Pons (tissue), 1 donor: ENCODE data around the gene RUNX2.
"Not testable (repeated sequence)": the region's sequence is repeated elsewhere in the genome, so short reads cannot be mapped to it uniquely, and the experiment has no call there.

Experiments
- DNase-seq: peaks from one replicate; pipeline ENCODE4 v3.0.0-alpha.2; 2016; ENCODE audit warnings: low spot score

RUNX2 gene

GRCh38 chr6:45556828-45557227 is 228.7 kb downstream of the RUNX2 start:
- DNase-seq = no peak

DNA sequence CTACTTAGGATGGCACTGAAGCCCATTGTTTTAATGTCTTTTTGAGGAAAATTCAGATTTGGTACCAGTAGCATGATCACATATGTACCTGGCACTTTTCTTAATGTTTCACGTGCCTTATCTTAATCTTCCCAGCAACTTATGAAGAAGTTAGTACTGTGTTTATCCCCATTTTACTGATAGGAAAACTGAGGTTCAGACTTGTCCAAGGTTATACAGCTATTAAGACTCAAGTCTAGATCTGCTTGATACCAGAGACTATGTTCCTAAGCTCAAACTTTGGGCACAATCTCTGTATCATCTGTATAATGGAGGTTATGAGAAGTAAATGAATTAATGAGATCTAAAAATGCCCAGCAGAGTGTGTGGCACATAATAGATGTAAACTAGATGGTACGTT is 229.3 kb downstream of the RUNX2 start:
- DNase-seq = no peak

DNA sequence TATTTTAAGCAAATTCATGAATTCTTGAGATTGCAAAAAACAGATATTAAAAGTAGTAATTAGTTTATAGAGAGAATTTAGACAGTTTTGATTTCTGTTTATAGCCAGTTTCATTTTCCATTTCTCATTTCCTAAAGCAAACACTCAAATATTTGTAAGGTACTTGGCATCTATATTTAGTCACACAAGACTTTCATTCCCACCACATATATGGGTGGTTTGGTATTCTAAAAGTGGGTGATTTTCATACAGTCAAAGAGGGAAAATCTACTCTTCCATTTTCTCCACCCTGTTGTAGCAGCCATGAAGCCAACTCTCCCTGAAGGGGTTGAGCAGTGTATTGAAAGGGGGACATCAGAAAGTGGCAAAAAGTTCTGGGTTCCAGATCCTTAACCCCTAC is 230.7 kb downstream of the RUNX2 start:
- DNase-seq = no peak

DNA sequence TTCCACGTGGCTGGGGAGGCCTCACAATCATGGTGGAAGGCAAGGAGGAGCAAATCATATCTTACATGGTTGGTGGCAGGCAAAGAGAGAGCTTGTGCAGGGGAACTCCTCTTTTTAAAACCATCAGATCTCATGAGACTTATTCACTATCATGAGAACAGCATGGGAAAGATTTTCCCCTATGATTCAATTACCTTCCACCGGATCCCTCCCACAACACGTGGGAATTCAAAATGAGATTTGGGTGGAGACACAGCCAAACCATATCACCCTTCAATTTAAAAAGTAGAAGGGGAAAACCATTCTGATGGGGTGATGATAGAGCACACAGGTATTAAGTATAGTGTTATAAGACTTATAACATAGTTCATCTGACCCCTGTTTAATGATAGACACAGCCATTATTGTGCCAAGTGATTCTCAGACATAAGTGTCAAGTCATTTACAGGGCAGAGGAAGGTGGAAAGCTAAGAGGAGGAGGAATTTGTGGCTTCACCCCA is 232.2 kb downstream of the RUNX2 start:
- not testable (repeated sequence) for DNase-seq

GRCh38 chr6:45562171-45562570 is 234.0 kb downstream of the RUNX2 start:
- no peak for DNase-seq

DNA sequence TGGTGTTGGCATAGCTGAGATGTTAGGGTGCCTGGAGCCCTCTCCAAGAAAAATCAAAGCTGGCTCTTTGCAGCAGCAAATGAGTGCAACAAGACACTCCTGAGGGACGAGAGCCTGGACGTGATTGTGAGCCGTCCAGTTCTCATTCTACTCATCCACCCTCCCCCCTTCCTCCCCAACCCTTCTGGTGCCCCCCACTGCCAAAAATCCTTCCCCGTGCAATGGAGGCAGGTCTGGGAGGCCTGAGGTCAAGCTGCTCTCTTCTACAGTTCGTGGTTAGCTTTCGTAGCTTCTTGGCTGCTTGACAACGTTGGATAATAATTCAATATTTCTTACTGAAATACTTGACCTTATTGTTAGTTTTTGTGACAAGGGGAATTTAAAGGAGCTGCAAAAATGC is 234.9 kb downstream of the RUNX2 start:
- no peak for DNase-seq

- DNase-seq = no peak
Measured at GRCh38 chr6:45563844-45564243, 235.7 kb downstream of the RUNX2 start.

- no peak for DNase-seq
Measured at GRCh38 chr6:45566882-45567281, 238.8 kb downstream of the RUNX2 start.

DNA sequence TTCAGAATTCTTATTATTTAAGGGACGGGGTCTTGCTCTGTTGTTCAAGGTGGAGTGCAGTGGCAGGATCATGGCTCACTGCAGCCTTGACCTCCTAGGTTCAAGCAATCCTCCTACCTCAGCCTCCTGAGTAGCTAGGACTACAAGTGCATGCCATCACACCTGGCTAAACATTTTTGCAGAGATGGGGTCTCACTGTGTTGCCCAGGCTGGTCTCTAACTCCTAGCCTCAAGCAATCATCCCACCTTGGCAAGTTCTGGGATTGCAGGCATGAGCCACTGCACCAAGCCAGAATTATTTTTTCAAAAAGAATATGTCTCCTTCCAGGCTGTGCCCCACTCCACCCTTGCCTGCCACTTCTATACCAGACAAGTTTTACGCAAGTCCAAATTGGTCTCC is 239.7 kb downstream of the RUNX2 start:
- DNase-seq = no peak

- DNase-seq = no peak
Measured at GRCh38 chr6:45568626-45569025, 240.5 kb downstream of the RUNX2 start.

GRCh38 chr6:45569210-45569945 is 241.2 kb downstream of the RUNX2 start:
- peak; percentile 9 for DNase-seq

DNA sequence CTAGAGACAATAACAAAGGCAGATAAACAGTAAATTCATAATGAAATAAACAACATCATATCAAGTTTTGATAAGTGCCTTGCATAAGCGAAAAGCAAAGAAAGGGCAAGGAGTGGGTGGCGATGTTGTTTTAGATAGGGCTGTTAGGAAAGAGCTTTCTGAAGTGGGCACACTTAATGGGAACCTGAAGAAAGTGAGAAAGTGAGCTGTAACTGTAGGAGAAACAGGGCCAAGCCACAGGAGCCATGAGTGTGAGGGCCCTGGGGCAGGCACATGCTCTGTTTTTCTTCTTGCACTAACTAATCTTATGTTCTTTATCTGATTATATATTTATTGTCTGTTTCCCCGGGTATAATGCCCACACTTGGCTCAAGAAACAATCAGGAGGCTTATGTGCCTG is 243.0 kb downstream of the RUNX2 start:
- DNase-seq = no peak

- no peak for DNase-seq
Measured at GRCh38 chr6:45572833-45573232, 244.7 kb downstream of the RUNX2 start.

- DNase-seq = no peak
Measured at GRCh38 chr6:45574014-45574461, 245.9 kb downstream of the RUNX2 start.

GRCh38 chr6:45574885-45575284 is 246.8 kb downstream of the RUNX2 start:
- no peak for DNase-seq

- DNase-seq = no peak
Measured at GRCh38 chr6:45576648-45577624, 248.8 kb downstream of the RUNX2 start.

- peak; percentile 19 for DNase-seq
Measured at GRCh38 chr6:45577836-45578504, 249.8 kb downstream of the RUNX2 start.

GRCh38 chr6:45584127-45584526 is 256.0 kb downstream of the RUNX2 start:
- no peak for DNase-seq

- no peak for DNase-seq
Measured at GRCh38 chr6:45586216-45587171, 258.4 kb downstream of the RUNX2 start.

DNA sequence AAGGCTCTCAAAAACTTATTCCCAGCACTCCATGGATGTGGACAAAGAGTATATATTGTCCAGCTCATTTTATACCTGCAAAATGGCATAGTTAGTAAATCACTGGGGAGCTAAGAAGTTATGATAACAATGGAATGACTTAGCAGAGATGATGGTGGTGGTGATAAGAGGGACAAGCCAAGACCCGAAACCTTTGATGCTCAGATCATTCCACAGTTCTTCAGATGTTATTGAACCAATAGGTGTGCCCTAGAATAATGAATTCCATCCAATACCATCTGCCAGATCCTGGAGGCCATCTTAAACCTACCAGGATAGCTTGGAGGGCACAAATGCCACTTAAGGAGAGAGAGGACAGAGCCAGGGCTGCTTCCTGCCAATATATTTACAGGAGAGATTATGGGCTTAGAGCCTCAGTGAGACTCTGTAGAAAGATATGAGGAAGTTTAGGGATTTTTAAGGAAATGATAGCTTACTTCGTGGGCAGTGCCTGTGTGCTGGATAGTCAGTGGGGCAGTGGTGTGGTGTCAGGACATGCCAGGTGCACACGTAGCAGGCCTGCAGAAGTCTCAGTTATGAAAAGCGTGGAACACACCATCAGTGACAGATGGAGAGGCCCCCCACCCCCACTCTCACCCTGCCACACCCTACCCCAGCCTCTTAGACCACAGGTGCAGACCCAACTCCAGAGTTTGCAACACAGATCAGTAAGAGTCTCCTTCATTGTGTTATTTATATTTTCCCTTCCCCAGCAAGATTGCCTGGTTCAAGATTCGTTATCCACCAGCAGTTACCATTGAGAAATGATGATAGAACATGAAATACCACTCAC is 259.3 kb downstream of the RUNX2 start:
- DNase-seq = no peak
